Endometrium (tissue), 2 donors: Measurements from ENCODE around the gene MEX3B.
"Not testable (repeated sequence)": the region's sequence is repeated elsewhere in the genome, so short reads cannot be mapped to it uniquely, and the experiment has no call there.

ENCODE experiments used
- FAIRE-seq: peaks from 2 replicates; lab custom pipeline; 2012; peaks lifted over from hg19 to GRCh38; lab: Jason Lieb, UNC
- donor health status: control.
- donor health status: control.

The MEX3B gene

GRCh38 chr15:82005239-82005638 is 40.6 kb downstream of the MEX3B start:
- FAIRE-seq = no peak

DNA sequence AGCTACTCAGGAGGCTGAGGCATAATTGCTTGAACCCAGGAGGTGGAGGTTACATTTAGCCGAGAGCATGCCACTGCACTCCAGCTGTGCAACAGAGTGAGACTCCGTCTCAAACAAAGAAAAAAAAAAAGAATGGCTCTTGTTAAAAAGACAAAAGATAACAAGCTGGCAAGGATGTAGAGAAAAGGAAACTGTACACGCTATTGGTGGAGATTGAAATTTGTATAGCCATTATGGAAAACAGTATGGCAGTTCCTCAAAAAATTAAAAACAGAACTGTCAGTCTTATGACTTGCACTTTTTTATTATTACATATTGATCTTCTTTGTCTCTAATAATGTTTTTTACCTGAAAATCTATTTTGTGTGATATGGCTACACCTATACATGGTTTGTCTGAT is 41.9 kb downstream of the MEX3B start:
- FAIRE-seq = no peak

DNA sequence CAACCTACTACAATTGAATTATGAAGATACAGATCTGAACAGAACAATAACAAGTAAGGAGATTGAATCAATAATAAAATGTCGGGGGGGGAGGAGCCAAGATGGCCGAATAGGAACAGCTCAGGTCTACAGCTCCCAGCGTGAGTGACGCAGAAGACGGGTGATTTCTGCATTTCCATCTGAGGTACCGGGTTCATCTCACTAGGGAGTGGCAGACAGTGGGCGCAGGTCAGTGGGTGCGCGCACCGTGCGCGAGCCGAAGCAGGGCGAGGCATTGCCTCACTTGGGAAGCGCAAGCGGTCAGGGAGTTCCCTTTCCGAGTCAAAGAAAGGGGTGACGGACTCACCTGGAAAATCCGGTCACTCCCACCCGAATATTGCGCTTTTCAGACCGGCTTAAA is 50.7 kb downstream of the MEX3B start:
- not testable (repeated sequence) for FAIRE-seq

GRCh38 chr15:81992523-81992922 is 53.3 kb downstream of the MEX3B start:
- FAIRE-seq = no peak
